ENCODE data around the gene YTHDC2.

The YTHDC2 gene

GRCh38 chr5:113513384-113514288, at the start of gene YTHDC2:
TSS of gene YTHDC2 (plus strand) at chr5:113513694. CDS start at chr5:113513896, 202 bp downstream.
- DNase-seq: peak; percentile 91

GRCh38 chr5:113474100-113474728, 39.3 kb upstream of the YTHDC2 start:
- DNase-seq: no peak

- DNase-seq: no peak
These were observed 34.8 kb upstream of the YTHDC2 start for GRCh38 chr5:113478691-113479090.

- DNase-seq: no peak
These were observed 33.3 kb upstream of the YTHDC2 start for GRCh38 chr5:113480243-113480642.

GRCh38 chr5:113487416-113487780, 26.1 kb upstream of the YTHDC2 start:
- peak; percentile 1 for DNase-seq

GRCh38 chr5:113487781-113488644, 25.5 kb upstream of the YTHDC2 start, which contains the start of gene MCC:
TSS of gene MCC (minus strand) at chr5:113488453.
- DNase-seq: peak; percentile 80

GRCh38 chr5:113488645-113489184, 24.8 kb upstream of the YTHDC2 start:
- peak; percentile 38 for DNase-seq

- no peak for DNase-seq
These were observed 24.2 kb upstream of the YTHDC2 start for GRCh38 chr5:113489299-113489698.

GRCh38 chr5:113490317-113490716, 23.2 kb upstream of the YTHDC2 start:
- no peak for DNase-seq

GRCh38 chr5:113491022-113491421, 22.5 kb upstream of the YTHDC2 start:
- no peak for DNase-seq

- no peak for DNase-seq
These were observed 20.0 kb upstream of the YTHDC2 start for GRCh38 chr5:113493446-113493845.

GRCh38 chr5:113495422-113495841, 18.1 kb upstream of the YTHDC2 start:
- no peak for DNase-seq

- no peak for DNase-seq
These were observed 11.4 kb upstream of the YTHDC2 start for GRCh38 chr5:113502073-113502472.

GRCh38 chr5:113503146-113503545, 10.3 kb upstream of the YTHDC2 start:
- no peak for DNase-seq

GRCh38 chr5:113505181-113505580, 8.3 kb upstream of the YTHDC2 start:
- DNase-seq: no peak

GRCh38 chr5:113507601-113508000, 5.9 kb upstream of the YTHDC2 start:
- DNase-seq: no peak

GRCh38 chr5:113508756-113509155, 4.7 kb upstream of the YTHDC2 start:
- DNase-seq: no peak

GRCh38 chr5:113510836-113511451, 2.5 kb upstream of the YTHDC2 start:
- DNase-seq: peak; percentile 31

- DNase-seq: no peak
These were observed 1.2 kb upstream of the YTHDC2 start for GRCh38 chr5:113512341-113512740.

GRCh38 chr5:113514289-113514635, 768 bp downstream of the YTHDC2 start:
- no peak for DNase-seq

- no peak for DNase-seq
These were observed 5.4 kb downstream of the YTHDC2 start for GRCh38 chr5:113518884-113519283.

- no peak for DNase-seq
These were observed 5.9 kb downstream of the YTHDC2 start for GRCh38 chr5:113519412-113519811.

- no peak for DNase-seq
These were observed 6.9 kb downstream of the YTHDC2 start for GRCh38 chr5:113520429-113520828.

All from NCI-H146 (cell line).